H9 (cell line): ENCODE measurements around the gene HHAT. TPM values are rescaled to one million over a fixed set of nuclear protein-coding genes. Genes with fewer than 3 reads are reported as not detected.

Experiments
- DNase-seq: peaks from one replicate; pipeline ENCODE4 v3.0.0-alpha.2; 2017
- H2AFZ ChIP-seq: one replicate; pipeline ENCODE4 v1.6.1; 2013; ENCODE audit warnings: mild to moderate bottlenecking, low read length, control low read depth, moderate library complexity
- H2AK5ac ChIP-seq: 2 replicates; pipeline ENCODE4 v1.6.1; 2013; ENCODE audit warnings: low read length, control low read depth, mixed read lengths; ENCODE audit not compliant: insufficient read length
- H2BK120ac ChIP-seq: one replicate; pipeline ENCODE4 v1.6.1; 2013; ENCODE audit warnings: low read depth, mild to moderate bottlenecking, low read length, control low read depth, inconsistent platforms; ENCODE audit not compliant: poor library complexity, severe bottlenecking
- H2BK12ac ChIP-seq: 2 replicates; pipeline ENCODE4 v1.6.1; 2013; ENCODE audit warnings: low read length, control low read depth, mixed read lengths, low read depth; ENCODE audit not compliant: insufficient read length
- H2BK15ac ChIP-seq: 2 replicates; pipeline ENCODE4 v1.6.1; 2013; ENCODE audit warnings: low read depth, low read length, control low read depth
- H2BK20ac ChIP-seq: one replicate; pipeline ENCODE4 v1.6.1; 2013; ENCODE audit warnings: low read depth, mild to moderate bottlenecking, low read length, control low read depth, inconsistent platforms; ENCODE audit not compliant: poor library complexity, severe bottlenecking
- H2BK5ac ChIP-seq: 2 replicates; pipeline ENCODE4 v1.6.1; 2013; ENCODE audit warnings: low read length, control low read depth, mixed read lengths; ENCODE audit not compliant: insufficient read length
- H3K14ac ChIP-seq: 2 replicates; pipeline ENCODE4 v1.6.1; 2013; ENCODE audit warnings: low read length, control low read depth; ENCODE audit not compliant: insufficient read depth
- H3K18ac ChIP-seq: 2 replicates; pipeline ENCODE4 v1.6.1; 2013; ENCODE audit warnings: low read depth, mild to moderate bottlenecking, mixed read lengths, low read length, control low read depth; ENCODE audit not compliant: insufficient read length
- H3K23ac ChIP-seq: 2 replicates; pipeline ENCODE4 v1.6.1; 2013; ENCODE audit warnings: low read length, control low read depth, mixed read lengths, low read depth; ENCODE audit not compliant: insufficient read length
- H3K23me2 ChIP-seq: 2 replicates; pipeline ENCODE4 v1.6.1; 2013; ENCODE audit warnings: low read depth, mild to moderate bottlenecking, mixed read lengths, low read length, control low read depth; ENCODE audit not compliant: insufficient read length, poor library complexity, severe bottlenecking
- H3K27ac ChIP-seq: 2 replicates; pipeline ENCODE4 v1.5.1; 2013; ENCODE audit warnings: low read length, control low read depth, mixed read lengths, low read depth; ENCODE audit not compliant: insufficient read length
- H3K27me3 ChIP-seq: 2 replicates; pipeline ENCODE4 v1.6.1; 2013; ENCODE audit warnings: low read length, control low read depth, inconsistent platforms; ENCODE audit not compliant: insufficient read depth
- H3K4ac ChIP-seq: 2 replicates; pipeline ENCODE4 v1.6.1; 2013; ENCODE audit warnings: low read depth, mild to moderate bottlenecking, control low read depth, inconsistent platforms, low read length, moderate library complexity
- H3K4me1 ChIP-seq: 2 replicates; pipeline ENCODE4 v1.6.1; 2013; ENCODE audit warnings: low read length, control low read depth, inconsistent platforms; ENCODE audit not compliant: insufficient read depth
- H3K4me2 ChIP-seq: 2 replicates; pipeline ENCODE4 v1.6.1; 2013; ENCODE audit warnings: low read length, control low read depth, mixed read lengths; ENCODE audit not compliant: insufficient read length, insufficient read depth
- H3K56ac ChIP-seq: 2 replicates; pipeline ENCODE4 v1.6.1; 2013; ENCODE audit warnings: low read depth, mild to moderate bottlenecking, mixed read lengths, low read length, control low read depth; ENCODE audit not compliant: insufficient read length
- H3K79me1 ChIP-seq: 2 replicates; pipeline ENCODE4 v1.6.1; 2013; ENCODE audit warnings: low read depth, mild to moderate bottlenecking, moderate library complexity, low read length, control low read depth, inconsistent platforms; ENCODE audit not compliant: insufficient read depth, poor library complexity, severe bottlenecking
- H3K79me2 ChIP-seq: 2 replicates; pipeline ENCODE4 v1.6.1; 2013; ENCODE audit warnings: low read length, control low read depth, inconsistent platforms; ENCODE audit not compliant: insufficient read depth
- H3K9ac ChIP-seq: 2 replicates; pipeline ENCODE4 v1.6.1; 2013; ENCODE audit warnings: low read length, control low read depth, mixed read lengths; ENCODE audit not compliant: insufficient read length; ENCODE audit errors: extremely low read depth
- H3K9me3 ChIP-seq: one replicate; pipeline ENCODE4 v1.6.1; 2013; ENCODE audit warnings: low read depth, low read length, inconsistent platforms; ENCODE audit not compliant: control insufficient read depth
- H3T11ph ChIP-seq: one replicate; pipeline ENCODE4 v1.6.1; 2013; ENCODE audit warnings: mild to moderate bottlenecking, low read length, control low read depth, inconsistent platforms
- H4K20me1 ChIP-seq: one replicate; pipeline ENCODE4 v1.6.1; 2013; ENCODE audit not compliant: control insufficient read depth, insufficient read length, insufficient read depth
- H4K5ac ChIP-seq: 2 replicates; pipeline ENCODE4 v1.6.1; 2013; ENCODE audit warnings: low read depth, mild to moderate bottlenecking, mixed read lengths, low read length, control low read depth; ENCODE audit not compliant: insufficient read length
- H4K8ac ChIP-seq: replicated peaks from 2 replicates; pipeline ENCODE4 v1.6.1; 2013; ENCODE audit warnings: low read length, control low read depth, mixed read lengths, low read depth; ENCODE audit not compliant: insufficient read length
- H4K91ac ChIP-seq: 2 replicates; pipeline ENCODE4 v1.6.1; 2013; ENCODE audit warnings: low read depth, mild to moderate bottlenecking, moderate library complexity, mixed read lengths, low read length, control low read depth; ENCODE audit not compliant: insufficient read length
- H3K27ac Mint-ChIP-seq, 3 experiments: 2 replicates in 2 of 3; 3 replicates in 1 of 3; pipeline ENCODE4 v1.8.0; 2020 to 2021; ENCODE audit warnings: mixed read lengths in 3 of 3, mild to moderate bottlenecking in 1 of 3, moderate library complexity in 1 of 3
- H3K27me3 Mint-ChIP-seq: 2 replicates; pipeline ENCODE4 v1.8.0; 2021; ENCODE audit warnings: low read depth, mild to moderate bottlenecking, moderate library complexity, mixed read lengths
- H3K36me3 Mint-ChIP-seq, 3 experiments: 2 replicates in 2 of 3; 3 replicates in 1 of 3; pipeline ENCODE4 v1.8.0; 2020 to 2021; ENCODE audit warnings: low read depth in 3 of 3, mixed read lengths in 3 of 3; ENCODE audit not compliant: insufficient read depth in 1 of 3
- H3K4me1 Mint-ChIP-seq, 2 experiments: 2 replicates each; pipeline ENCODE4 v1.8.0; 2020; ENCODE audit warnings: mixed read lengths in 2 of 2
- H3K4me3 Mint-ChIP-seq, 2 experiments: 2 replicates in 1 of 2; 3 replicates in 1 of 2; pipeline ENCODE4 v1.8.0; 2020 to 2021; ENCODE audit warnings: mild to moderate bottlenecking in 2 of 2, mixed read lengths in 2 of 2, moderate library complexity in 1 of 2
- H3K9me3 Mint-ChIP-seq, 2 experiments: 2 replicates in 1 of 2; 3 replicates in 1 of 2; pipeline ENCODE4 v1.8.0; 2020; ENCODE audit warnings: mild to moderate bottlenecking in 2 of 2, mixed read lengths in 2 of 2, moderate library complexity in 1 of 2
- WGBS: extraction: QIAGEN DNeasy Blood & Tissue Kit; methylation state at CpG from one replicate; pipeline ENCODE4 v1.1.7; 2013; ENCODE audit warnings: missing lambda C conversion rate, low lambda C conversion rate, mixed read lengths; ENCODE audit not compliant: insufficient read length; ENCODE audit errors: extremely low coverage; 5-methylcytosine and 5-hydroxymethylcytosine counted together
- total RNA-seq: library from RNA; stranded (reverse); gene quantifications from 2 replicates; pipeline ENCODE4 v1.2.1, GENCODE V29; 2021
- TF ChIP-seq, protein P1 (sequence below): fragments of 200-600 bp; sonication (generic); conservative IDR thresholded peaks from 3 replicates; pipeline ENCODE4 v1.8.0; 2021; ENCODE audit warnings: antibody characterized with exemption, mild to moderate bottlenecking

The HHAT gene
- total RNA-seq, 1 experiment from 2014 or later = 0.48 TPM

DNA sequence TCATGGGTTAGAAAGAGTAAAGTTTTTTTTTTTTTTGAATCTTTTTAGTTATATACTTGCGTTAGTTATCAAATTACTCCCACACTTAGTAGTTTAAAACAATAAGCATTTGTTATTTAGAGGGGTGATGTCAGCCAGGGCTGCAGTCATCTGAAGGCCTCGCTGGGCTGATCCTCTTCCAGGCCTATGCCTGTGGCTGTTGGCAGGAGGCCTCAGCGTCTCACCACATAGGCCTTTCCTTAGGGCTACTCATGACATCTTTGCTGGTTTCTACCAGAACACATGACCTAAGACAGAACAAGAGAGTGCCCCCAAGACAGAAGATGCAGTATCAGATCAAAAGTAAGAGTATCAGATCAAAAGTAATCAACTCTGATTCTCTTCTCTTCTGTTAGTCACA, 167.4 kb downstream of the HHAT start:
- Histone ChIP-seq H3K9me3 (no peaks in the 10 kb centered on the region), H3K79me1 (no peaks in the 10 kb centered on the region), H3K4me2 (no peak overlapping the region), H4K5ac (no peak overlapping the region), H3K4ac (no peak overlapping the region), H2AFZ (no peak overlapping the region), H3K23me2 (no peaks in the 10 kb centered on the region), H2BK12ac (no peak overlapping the region), H3K56ac (no peak overlapping the region), H2BK120ac (no peak overlapping the region), H3K27ac (no peak overlapping the region), H3K4me1 (no peaks in the 10 kb centered on the region), H3K14ac (no peak overlapping the region), H4K8ac (no peak overlapping the region), H3K9ac (no peak overlapping the region), H2AK5ac (no peak overlapping the region), H3K79me2 (no peaks in the 10 kb centered on the region), H3K27me3 (no peaks in the 10 kb centered on the region), H2BK15ac (no peak overlapping the region), H2BK20ac (no peak overlapping the region), H3K18ac (no peak overlapping the region), H3T11ph (no peak overlapping the region), H4K20me1 (no peaks in the 10 kb centered on the region), H4K91ac (no peak overlapping the region), H3K23ac (no peak overlapping the region), H2BK5ac (no peak overlapping the region)
- TF ChIP-seq, protein P1, sequence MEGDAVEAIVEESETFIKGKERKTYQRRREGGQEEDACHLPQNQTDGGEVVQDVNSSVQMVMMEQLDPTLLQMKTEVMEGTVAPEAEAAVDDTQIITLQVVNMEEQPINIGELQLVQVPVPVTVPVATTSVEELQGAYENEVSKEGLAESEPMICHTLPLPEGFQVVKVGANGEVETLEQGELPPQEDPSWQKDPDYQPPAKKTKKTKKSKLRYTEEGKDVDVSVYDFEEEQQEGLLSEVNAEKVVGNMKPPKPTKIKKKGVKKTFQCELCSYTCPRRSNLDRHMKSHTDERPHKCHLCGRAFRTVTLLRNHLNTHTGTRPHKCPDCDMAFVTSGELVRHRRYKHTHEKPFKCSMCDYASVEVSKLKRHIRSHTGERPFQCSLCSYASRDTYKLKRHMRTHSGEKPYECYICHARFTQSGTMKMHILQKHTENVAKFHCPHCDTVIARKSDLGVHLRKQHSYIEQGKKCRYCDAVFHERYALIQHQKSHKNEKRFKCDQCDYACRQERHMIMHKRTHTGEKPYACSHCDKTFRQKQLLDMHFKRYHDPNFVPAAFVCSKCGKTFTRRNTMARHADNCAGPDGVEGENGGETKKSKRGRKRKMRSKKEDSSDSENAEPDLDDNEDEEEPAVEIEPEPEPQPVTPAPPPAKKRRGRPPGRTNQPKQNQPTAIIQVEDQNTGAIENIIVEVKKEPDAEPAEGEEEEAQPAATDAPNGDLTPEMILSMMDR = no peak
- peaks cover 3% of the 10 kb centered on the region in 2 experiments for H3K4me1 Mint-ChIP-seq
- H3K9me3 Mint-ChIP-seq = no peaks in the 10 kb centered on the region
- H3K27ac Mint-ChIP-seq = no peak overlapping the region
- no peak overlapping the region for H3K4me3 Mint-ChIP-seq
- no CpG with 5 or more reads among the region's 3 CpGs for WGBS
- no peaks in the 10 kb centered on the region for H3K36me3 Mint-ChIP-seq
- no peak for DNase-seq
- H3K27me3 Mint-ChIP-seq = peaks cover 1% of the 10 kb centered on the region; the same call in 1 of the 2 replicates
